ENCODE results near the gene DOC2B. TPM values are rescaled to one million over a fixed set of nuclear protein-coding genes. Genes with fewer than 3 reads are reported as not detected.

The DOC2B gene
- total RNA-seq, 2 experiments from 2014 or later: not detected

DNA sequence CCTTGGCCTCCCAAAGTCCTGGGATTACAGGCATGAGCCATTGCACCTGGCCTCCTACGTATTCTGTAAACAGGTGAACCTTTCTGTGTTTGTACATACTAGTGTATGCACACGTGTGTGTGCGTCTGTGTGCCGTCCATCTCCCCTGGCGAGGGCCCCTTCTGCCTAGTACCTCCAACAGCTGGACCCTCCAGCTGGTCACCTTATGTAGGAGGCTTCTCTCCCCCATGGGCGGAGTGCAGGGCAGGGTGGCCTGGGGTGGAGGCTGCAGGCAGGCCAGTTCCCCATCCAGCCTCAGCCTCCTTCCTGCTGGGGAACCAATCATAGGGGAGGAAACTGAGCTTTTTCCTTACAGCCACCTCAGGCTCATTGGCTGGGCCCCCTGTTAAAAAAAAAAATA, 24.4 kb upstream of the DOC2B start:
- POLR2A ChIA-PET: no interaction called here
- H3K79me2 ChIP-seq (ENCODE audit: insufficient read depth, low read depth, low read length): no peaks in the 10 kb centered on the region
- no peak overlapping the region for H3K4me3 ChIP-seq (ENCODE audit: low read depth, low read length, poor library complexity, severe bottlenecking)
- CTCF ChIA-PET (ENCODE audit: unreplicated experiment): no interaction called here
- H3K27ac ChIP-seq (ENCODE audit: low read depth, low read length, poor library complexity, severe bottlenecking): no peak overlapping the region
- no peak overlapping the region for H3K4me2 ChIP-seq (ENCODE audit: low read length)
- no peaks in the 10 kb centered on the region for H3K36me3 ChIP-seq (ENCODE audit: insufficient read depth, low read length)
- H4K20me1 ChIP-seq (ENCODE audit: insufficient read depth, low read length): no peaks in the 10 kb centered on the region
- TF ChIP-seq EZH2phosphoT487 (IDR thresholded peaks at IDR 0.05; ENCODE audit: borderline replicate concordance, low read depth, low read length) (no peak), CTCF (conservative IDR thresholded peaks at IDR 0.05; ENCODE audit: low read length) (no peak)
- BruUV-seq (replicated peaks): no TSS peak
- no peaks in the 10 kb centered on the region for H3K9me2 ChIP-seq (ENCODE audit: insufficient read depth, low read length)
- no peak for DNase-seq (ENCODE audit: low spot score)
- intact Hi-C loops (cut with micrococcal nuclease; ENCODE audit: unreplicated experiment): no loop called here
- H2AFZ ChIP-seq (ENCODE audit: low read length): no peak overlapping the region
- no peaks in the 10 kb centered on the region for H3K4me1 ChIP-seq (ENCODE audit: insufficient read depth, low read length, poor library complexity, severe bottlenecking)
- no peaks in the 10 kb centered on the region for H3K9me3 ChIP-seq (ENCODE audit: low read length)

DNA sequence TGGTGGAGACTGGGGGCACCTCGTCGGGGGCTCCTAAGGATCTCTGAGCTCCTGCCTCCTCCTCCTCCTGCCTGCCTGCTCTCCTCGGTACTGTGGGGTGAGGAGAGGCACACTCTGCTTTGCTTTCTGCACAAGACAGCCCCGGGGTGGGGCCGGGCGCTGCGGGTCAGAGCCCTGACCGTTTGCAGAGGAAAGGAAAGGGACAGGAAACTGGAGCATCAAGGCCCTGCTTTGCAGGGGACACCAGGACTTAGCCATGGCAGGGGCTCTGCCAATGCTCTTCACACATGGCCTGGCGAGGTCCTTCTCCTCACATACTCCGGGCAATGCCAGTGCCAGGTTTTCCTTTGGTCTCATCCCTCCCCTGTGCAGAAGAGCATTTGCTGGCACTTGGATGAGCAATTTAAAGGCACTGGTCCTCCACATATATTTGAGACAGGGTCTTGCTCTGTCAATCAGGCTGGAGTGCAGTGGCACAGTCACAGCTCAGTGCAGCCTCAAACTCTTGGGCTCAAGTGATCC, 23.8 kb upstream of the DOC2B start:
- Histone ChIP-seq H3K79me2 (ENCODE audit: insufficient read depth, low read depth, low read length) (no peaks in the 10 kb centered on the region), H3K27ac (ENCODE audit: low read depth, low read length, poor library complexity, severe bottlenecking) (no peak overlapping the region), H3K9me2 (ENCODE audit: insufficient read depth, low read length) (no peaks in the 10 kb centered on the region), H3K4me1 (ENCODE audit: insufficient read depth, low read length, poor library complexity, severe bottlenecking) (no peaks in the 10 kb centered on the region), H3K4me3 (ENCODE audit: low read depth, low read length, poor library complexity, severe bottlenecking) (no peak overlapping the region), H3K4me2 (ENCODE audit: low read length) (no peak overlapping the region), H3K9me3 (ENCODE audit: low read length) (no peaks in the 10 kb centered on the region), H3K36me3 (ENCODE audit: insufficient read depth, low read length) (no peaks in the 10 kb centered on the region), H2AFZ (ENCODE audit: low read length) (no peak overlapping the region), H4K20me1 (ENCODE audit: insufficient read depth, low read length) (no peaks in the 10 kb centered on the region)
- no TSS peak for BruUV-seq (replicated peaks)
- TF ChIP-seq CTCF (conservative IDR thresholded peaks at IDR 0.05; ENCODE audit: low read length): no peak
- TF ChIP-seq EZH2phosphoT487 (IDR thresholded peaks at IDR 0.05; ENCODE audit: borderline replicate concordance, low read depth, low read length): no peak
- no peak for DNase-seq (ENCODE audit: low spot score)
- intact Hi-C loops (cut with micrococcal nuclease; ENCODE audit: unreplicated experiment): no loop called here
- ChIA-PET POLR2A (no interaction called here), CTCF (ENCODE audit: unreplicated experiment) (no interaction called here)

DNA sequence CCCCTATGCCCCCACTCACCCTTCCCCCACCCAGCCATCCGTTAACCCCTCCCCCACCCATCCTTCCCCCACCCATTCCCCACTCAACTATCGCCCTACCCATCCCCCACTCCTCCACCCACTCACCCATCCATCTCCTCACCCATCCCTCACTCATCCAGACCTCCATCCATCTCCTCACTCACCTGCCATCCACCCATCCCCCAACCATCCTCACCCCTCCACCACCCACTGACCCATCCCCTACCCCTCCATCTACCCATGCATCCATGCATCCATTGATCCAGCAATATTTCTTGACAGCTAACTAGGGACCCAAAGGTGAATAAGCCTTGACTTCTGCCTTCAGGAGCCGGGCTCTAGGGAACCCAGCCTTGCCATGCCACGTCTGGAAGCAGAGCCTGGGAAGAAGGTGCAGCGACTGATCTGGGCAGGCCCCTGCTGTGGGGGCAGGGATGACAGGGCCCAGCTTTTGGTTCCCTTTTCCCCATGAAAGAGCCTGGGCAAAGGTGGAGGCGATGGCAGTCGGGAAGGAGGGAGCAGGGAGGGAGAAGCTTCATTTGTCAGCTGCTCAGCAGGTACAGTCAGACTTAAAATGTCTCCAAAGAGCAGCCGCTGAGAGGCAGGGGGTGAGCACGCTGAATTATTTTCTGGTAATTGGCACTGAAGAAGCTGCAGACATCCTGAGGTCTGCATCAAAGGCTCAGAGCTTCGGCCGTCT, 23.1 kb upstream of the DOC2B start:
- H3K27ac ChIP-seq (ENCODE audit: low read depth, low read length, poor library complexity, severe bottlenecking): no peak overlapping the region
- BruUV-seq (replicated peaks): no TSS peak
- H3K4me3 ChIP-seq (ENCODE audit: low read depth, low read length, poor library complexity, severe bottlenecking): no peak overlapping the region
- H3K79me2 ChIP-seq (ENCODE audit: insufficient read depth, low read depth, low read length): no peaks in the 10 kb centered on the region
- H4K20me1 ChIP-seq (ENCODE audit: insufficient read depth, low read length): no peaks in the 10 kb centered on the region
- intact Hi-C loops (cut with micrococcal nuclease; ENCODE audit: unreplicated experiment): no loop called here
- no peak overlapping the region for H3K4me2 ChIP-seq (ENCODE audit: low read length)
- DNase-seq (ENCODE audit: low spot score): no peak
- CTCF ChIA-PET (ENCODE audit: unreplicated experiment): no interaction called here
- TF ChIP-seq EZH2phosphoT487 (IDR thresholded peaks at IDR 0.05; ENCODE audit: borderline replicate concordance, low read depth, low read length) (no peak), CTCF (conservative IDR thresholded peaks at IDR 0.05; ENCODE audit: low read length) (no peak)
- no peak overlapping the region for H2AFZ ChIP-seq (ENCODE audit: low read length)
- no peaks in the 10 kb centered on the region for H3K4me1 ChIP-seq (ENCODE audit: insufficient read depth, low read length, poor library complexity, severe bottlenecking)
- POLR2A ChIA-PET: no interaction called here
- no peaks in the 10 kb centered on the region for H3K9me3 ChIP-seq (ENCODE audit: low read length)
- no peaks in the 10 kb centered on the region for H3K9me2 ChIP-seq (ENCODE audit: insufficient read depth, low read length)
- no peaks in the 10 kb centered on the region for H3K36me3 ChIP-seq (ENCODE audit: insufficient read depth, low read length)
